Iris pigment epithelial cell (primary cell): ENCODE results near the gene OSBPL9.
A peak's percentile ranks its signal among the peaks of the same experiment; 100 is the strongest.
"Not testable (repeated sequence)": the region's sequence is repeated elsewhere in the genome, so short reads cannot be mapped to it uniquely, and the experiment has no call there.

Experiments
- DNase-seq: peaks from one replicate; pipeline ENCODE4 v3.0.0-alpha.2; 2011; ENCODE audit warnings: low read depth

The OSBPL9 gene

DNA sequence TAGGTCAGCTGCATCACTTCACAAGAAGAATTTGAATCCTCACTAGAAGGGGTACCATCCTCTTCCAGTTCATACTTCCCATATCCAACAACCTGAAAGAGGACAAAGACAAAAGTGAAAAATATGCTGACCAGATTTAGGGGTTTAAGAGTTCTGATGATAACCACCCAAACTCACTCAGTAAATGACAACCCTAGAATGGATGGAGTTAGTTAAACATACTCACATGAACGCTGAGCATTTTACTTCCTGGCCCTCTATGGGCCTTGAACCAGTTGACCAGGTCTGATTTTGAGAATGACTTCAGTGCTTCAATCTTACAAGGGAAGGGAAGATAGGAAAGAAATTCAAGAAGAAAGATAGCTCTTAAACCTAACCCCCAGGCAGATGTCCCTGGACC lies 172.4 kb downstream of the OSBPL9 start:
- DNase-seq: no peak

DNA sequence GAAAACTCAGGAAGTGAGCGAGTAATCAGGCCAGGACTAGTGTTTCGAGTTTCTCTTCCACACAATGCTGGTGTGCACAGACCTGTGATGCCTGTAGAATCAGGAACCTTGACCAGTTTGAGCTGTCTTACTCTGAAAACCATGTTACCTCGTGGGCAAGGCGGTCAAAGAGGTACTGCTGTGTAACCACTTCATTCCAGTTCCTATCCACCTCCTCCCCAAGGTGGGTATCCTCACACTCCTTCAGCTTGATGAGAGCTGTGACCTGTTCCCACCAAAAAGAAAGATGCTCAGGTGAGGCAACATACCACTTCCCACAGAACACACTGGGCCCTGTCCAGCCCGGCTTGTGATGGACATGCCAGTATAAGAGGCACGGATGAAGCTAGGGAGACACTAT lies 173.5 kb downstream of the OSBPL9 start:
- DNase-seq: no peak

DNA sequence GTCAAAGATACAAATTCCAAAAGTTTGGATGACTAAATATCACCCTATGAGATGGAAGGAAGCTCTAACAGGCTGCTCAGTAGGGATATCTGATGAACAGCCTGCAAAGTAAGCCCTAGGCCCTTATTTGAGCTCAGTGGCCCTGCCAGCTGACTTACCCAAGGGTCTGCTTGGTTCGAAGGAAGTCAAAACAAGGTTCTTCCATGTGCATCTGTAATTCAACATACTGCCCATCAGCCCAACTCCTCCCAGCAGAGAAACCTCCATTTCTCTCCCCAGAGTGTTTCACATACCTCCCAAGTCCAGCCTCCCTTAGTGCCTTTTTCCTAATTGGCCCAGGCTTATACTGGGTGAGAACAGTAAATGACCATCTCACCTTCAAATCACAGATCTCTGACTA lies 175.0 kb downstream of the OSBPL9 start:
- DNase-seq: no peak

DNA sequence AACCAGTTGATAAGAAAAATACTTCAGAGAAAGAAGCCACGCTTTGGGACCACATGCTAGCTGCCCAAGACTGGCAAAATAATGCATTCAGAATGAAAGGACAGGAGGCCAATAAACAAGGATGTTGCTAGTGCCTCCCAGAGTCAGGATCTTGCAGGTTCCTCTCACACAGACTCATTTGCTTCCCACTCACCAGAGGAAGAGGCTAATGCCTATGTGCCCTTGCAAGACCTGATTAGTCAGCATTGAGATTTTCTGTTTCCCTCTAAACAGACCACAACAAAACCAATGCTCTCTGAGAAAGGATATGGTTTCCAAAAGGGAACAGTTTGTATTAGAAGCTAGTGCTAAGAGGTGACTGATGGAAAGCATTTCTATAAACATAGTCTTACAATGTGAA lies 176.0 kb downstream of the OSBPL9 start:
- peak; percentile 96 for DNase-seq

DNA sequence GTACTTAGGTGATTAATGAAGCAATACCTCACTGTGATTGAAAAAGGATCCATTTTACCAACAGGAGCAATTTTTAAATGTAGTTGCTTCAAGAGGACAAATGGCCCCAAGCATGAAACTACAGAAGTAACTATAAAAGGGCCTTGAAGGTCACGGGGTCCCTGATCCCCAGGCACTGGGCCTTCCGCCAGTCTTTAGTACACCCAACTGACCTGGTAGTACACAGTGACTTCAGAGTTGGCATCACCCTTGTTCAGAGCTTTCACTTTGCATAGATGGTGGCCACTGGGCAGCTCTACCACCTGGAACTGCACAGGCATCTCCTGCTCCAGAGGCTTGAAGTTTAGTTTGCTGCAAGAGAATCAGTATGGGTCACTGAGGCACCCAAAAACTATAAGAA lies 177.4 kb downstream of the OSBPL9 start:
- no peak for DNase-seq

DNA sequence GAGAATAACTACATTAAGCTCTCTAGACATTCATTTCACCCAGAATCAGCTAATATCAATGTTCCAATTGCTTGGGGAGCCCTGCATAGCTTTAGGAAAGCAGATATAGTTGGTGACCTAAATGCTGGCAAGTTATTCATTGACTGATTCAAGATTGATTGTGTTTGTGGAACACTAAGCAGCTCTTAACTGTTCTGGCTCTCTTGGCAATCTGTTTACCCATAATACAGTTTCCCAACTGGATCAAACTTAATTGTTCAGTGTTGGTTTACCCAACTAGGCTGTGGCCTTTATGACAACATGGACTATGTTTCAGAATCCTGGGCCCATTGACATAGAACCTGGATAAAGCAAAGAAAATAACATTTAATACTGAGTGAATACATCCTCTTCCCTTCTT lies 178.0 kb downstream of the OSBPL9 start:
- DNase-seq: no peak

DNA sequence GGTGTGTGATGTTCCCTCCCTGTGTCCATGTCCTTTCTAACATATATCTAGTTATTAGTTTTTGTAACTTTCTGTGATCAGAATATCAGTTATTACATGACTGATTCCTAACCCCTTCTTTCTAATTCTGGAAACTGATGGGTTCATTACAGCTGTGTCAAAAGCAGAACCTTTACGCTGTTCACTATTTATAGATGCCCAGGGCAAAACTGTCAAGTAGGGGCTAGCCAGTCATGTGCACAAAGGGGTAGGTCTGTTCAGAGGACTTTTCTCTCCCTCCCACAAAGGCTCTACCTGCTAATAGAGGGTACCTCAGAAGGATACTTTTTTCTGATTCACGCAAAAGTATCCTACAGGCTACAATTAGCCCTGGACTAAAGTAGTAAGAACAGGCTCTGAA lies 182.5 kb downstream of the OSBPL9 start:
- no peak for DNase-seq

DNA sequence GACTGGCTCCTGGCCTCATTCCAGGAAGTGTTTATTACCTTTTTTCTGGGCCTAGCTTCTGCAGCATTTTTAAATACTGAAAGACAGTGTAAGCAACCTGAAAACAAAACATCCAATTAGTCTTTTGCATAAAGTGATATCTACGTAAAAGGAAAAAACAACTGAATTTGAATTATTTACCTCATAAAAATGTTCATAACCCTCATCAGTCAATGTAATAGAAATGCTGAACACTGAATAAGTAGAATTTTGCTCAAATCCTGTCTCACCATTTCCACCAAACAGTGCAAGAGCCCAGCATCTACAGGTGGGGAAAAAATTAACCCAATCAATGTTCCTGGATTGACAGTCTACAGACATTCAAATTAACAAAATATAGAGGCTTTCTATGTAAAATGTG lies 197.6 kb downstream of the OSBPL9 start:
- no peak for DNase-seq

DNA sequence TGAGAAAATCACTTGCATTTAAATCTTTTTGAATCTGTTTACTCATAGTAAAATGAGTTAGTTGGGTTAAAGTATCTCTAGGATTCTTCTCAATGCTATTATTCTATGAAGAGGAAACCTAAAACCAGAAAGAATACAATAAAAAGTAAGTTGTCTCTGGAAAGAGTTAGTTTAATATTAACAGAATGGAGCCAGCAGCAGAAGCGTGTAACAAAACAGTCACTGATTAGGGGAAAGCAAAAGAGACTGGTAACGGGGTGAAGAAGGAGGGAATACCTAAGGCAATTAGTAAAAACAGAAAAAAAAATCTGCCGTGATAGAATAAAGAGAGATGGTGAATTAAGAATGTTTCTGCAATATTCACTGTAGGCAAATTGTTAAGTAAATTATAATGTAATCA lies 201.6 kb downstream of the OSBPL9 start:
- no peak for DNase-seq

DNA sequence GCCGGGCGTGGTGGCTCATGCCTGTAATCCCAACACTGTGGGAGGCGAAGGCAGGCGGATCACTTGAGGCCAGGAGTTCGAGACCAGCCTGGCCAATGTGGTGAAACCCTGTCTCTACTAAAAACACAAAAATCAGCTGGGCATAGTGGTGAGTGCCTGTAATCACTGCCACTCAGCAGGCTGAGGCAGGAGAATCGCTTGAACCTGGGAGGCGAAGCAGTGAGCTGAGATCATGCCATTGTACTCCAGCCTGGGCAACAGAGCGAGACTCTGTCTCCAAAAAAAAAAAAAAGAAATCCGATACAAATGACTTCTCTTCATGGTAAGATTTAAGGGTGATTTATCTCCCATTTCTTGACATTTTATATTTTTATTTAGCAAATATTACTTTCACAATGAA lies 202.1 kb downstream of the OSBPL9 start:
- not testable (repeated sequence) for DNase-seq

DNA sequence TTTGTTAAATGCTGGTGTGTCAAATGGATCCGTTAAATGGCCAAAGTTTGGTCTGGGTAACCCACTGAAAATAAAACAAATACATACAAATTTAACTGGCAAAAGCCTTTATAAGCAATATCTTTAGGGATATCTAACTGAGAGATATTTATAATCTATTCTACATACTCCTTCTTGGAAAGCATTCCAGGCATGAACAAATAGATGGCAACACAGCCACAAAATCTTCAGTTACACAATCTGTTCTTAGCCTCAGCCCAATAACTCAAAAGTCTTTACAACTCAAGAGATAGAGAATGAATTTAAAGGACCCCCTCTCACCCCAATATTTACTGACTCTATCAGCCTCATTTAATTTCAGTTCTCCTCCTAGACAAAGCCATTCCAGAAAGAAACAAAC lies 202.9 kb downstream of the OSBPL9 start:
- peak; percentile 53 for DNase-seq

DNA sequence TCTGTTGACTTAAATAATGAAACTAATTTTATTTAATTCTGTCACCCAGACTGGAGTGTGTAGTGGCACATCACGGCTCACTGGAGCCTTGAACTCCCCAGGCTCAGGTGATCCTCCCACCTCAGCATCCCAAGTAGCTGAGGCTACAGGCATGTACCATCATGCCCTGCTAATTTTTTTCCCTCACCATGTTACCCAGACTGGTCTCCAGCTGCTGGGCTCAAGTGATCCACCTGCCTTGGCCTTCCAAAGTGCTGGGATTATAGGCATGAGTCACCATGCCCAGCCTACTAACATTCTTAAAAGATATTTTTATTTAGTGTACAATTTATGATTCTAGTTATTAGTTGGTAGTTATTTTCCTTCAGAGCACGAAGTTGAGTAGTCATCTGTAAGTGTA lies 212.2 kb downstream of the OSBPL9 start:
- DNase-seq: peak; percentile 5

DNA sequence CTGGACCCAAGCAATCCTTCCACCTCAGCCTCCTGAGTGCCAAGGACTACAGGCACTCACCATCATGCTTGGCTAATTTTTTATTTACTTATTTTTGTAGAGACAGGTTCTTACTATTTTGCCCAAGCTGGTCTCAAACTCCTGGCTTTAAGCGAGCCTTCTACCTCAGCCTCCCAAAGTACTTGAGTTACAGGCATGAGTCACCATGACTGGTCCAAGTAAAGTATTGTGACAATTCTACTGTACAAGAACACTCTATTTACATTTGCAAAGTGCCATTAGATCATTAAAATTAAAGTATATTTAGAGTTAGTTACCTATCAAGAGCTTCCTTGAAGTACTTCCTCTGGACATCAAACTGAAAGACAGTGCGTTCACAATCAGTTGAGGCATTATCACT lies 216.8 kb downstream of the OSBPL9 start:
- no peak for DNase-seq

DNA sequence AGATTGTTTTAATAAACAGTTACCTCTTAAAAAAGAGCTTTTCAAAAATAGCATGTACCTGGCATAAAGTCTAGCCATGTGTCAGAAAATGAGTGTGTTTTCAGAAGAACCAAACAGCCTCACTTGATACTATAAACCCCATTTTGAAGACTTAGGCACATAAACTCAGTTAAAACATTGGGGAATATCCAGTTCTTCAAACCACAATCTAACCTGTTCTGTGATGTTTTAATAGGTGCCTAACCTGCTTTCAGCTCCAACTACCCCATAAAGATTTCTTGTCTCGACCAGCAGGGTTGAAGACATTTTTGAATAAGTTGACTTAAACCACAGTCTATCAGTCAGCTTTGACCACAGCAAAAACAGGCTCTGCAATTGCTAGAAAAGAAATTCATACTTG lies 220.4 kb downstream of the OSBPL9 start:
- no peak for DNase-seq
